Measurements from ENCODE around the gene FAM222B.

The FAM222B gene, protein sequence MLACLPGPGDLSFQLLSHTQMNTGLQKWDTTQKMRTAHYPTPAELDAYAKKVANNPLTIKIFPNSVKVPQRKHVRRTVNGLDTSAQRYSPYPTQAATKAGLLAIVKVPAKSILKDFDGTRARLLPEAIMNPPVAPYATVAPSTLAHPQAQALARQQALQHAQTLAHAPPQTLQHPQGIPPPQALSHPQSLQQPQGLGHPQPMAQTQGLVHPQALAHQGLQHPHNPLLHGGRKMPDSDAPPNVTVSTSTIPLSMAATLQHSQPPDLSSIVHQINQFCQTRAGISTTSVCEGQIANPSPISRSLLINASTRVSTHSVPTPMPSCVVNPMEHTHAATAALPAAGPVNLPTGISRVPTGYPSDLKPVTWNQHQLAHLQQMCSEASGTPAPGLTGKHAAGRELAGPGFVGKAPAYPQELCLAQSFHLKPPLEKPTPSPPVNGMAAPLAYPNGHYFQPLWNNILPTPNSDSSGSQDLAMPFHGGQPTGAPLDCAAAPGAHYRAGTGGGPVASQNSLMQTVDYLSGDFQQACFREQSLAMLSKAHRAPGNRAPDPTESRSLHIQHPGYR

DNA sequence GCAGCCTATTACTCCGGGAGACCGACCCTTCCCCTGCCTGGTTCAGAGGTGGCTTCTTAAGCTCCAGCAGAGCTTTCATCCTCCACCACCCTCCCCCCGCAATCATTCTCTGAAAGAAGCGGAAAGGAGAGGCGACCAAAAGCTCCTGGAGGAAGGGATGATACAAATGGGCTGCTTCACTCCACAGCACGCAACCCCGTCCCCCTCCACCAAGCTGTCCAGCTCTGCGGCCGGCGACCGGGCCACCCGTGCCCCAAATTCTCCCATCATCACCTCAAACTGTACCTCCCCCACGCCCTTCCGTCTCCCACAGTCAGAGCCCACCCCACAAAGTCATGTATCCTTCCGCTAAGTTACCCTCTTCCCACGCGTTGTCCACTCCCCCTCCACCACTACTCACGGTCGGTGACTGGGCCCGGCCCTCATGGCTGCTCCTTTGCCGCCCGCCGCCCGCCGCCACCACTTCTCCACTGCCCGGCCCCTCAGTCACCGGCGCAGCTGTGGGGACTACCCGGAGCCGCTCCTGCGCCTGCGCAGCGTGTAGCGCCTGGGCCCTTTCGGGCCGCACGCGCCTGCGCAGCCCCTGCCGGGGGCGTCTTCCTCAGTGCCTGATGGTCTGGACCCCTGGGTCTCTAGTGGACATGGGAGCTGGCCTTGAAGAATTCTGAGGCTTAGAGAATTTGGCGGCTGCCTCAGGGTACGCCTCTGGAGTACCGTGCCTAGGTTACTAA, at the start of gene FAM222B:
Gene FAM222B, minus strand, starts transcription at position 509 of the 731 bp plus-strand sequence. CDS start 76,123 bp downstream, outside the sequence.
- TF ChIP-seq JUND (IDR thresholded peaks at IDR 0.05; ENCODE audit: low read depth) = no peak
- peak; percentile 88 to 98 for DNase-seq (ENCODE audit: low read depth in 1 of 2, low spot score in 1 of 2)
- in situ Hi-C loops (cut with HindIII; ENCODE audit: low pct_unique_long_range_greater_than_20kb, low sequenced_read_pairs) = no loop called here

DNA sequence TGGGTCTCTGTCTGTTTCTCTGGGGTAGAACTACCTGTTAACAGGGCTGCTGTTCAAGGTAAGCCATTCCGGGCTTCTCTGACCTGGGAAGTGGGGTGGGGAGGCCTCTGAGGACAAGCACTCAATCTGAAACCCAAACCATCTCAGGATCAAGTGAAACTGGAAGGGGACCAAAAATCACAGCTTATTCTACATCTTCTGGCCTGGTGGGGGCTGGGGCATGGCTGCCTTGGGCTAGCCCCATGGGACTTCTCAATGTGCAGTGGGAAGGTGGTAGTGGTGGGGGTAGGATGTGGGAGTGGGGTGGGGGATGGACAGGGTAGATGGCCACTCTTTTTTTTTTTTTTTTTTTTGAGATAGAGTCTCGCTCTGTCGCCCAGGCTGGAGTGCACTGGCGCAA, 49.4 kb upstream of the FAM222B start:
- no peak for TF ChIP-seq JUND (IDR thresholded peaks at IDR 0.05; ENCODE audit: low read depth)
- in situ Hi-C loops (cut with HindIII; ENCODE audit: low pct_unique_long_range_greater_than_20kb, low sequenced_read_pairs) = no loop called here
- no peak for DNase-seq (ENCODE audit: low read depth in 1 of 2, low spot score in 1 of 2)

- DNase-seq (ENCODE audit: low read depth in 1 of 2, low spot score in 1 of 2) = no peak
- TF ChIP-seq JUND (IDR thresholded peaks at IDR 0.05; ENCODE audit: low read depth) = no peak
- in situ Hi-C loops (cut with HindIII; ENCODE audit: low pct_unique_long_range_greater_than_20kb, low sequenced_read_pairs) = no loop called here
These were observed 48.6 kb upstream of the FAM222B start for GRCh38 chr17:28891201-28891600.

DNA sequence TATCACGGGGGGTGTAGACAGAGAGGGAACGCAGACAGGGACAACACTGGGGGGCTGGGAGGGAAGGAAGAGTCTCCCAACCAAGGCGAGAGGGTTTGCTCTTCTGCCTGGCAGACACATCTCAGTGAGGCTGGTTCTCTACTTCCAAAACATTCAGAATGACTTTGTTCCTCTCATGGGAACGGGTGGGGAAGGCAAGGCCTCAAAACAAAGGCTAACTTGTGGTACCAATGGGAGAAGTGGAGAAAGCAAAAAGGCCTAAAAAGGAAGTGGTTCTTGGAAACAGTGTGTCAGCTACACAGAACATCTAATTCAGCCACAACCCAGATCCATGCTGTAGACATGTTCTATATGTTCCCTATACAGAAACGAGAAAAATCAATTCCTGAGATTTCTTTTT, 47.4 kb upstream of the FAM222B start:
- DNase-seq (ENCODE audit: low read depth in 1 of 2, low spot score in 1 of 2) = no peak
- no peak for TF ChIP-seq JUND (IDR thresholded peaks at IDR 0.05; ENCODE audit: low read depth)
- in situ Hi-C loops (cut with HindIII; ENCODE audit: low pct_unique_long_range_greater_than_20kb, low sequenced_read_pairs) = no loop called here

- in situ Hi-C loops (cut with HindIII; ENCODE audit: low pct_unique_long_range_greater_than_20kb, low sequenced_read_pairs) = no loop called here
- DNase-seq (ENCODE audit: low read depth in 1 of 2, low spot score in 1 of 2) = no peak
- no peak for TF ChIP-seq JUND (IDR thresholded peaks at IDR 0.05; ENCODE audit: low read depth)
These were observed 46.2 kb upstream of the FAM222B start for GRCh38 chr17:28888832-28889231.

- DNase-seq (ENCODE audit: low read depth in 1 of 2, low spot score in 1 of 2) = no peak
- TF ChIP-seq JUND (IDR thresholded peaks at IDR 0.05; ENCODE audit: low read depth) = no peak
- in situ Hi-C loops (cut with HindIII; ENCODE audit: low pct_unique_long_range_greater_than_20kb, low sequenced_read_pairs) = no loop called here
These were observed 45.4 kb upstream of the FAM222B start for GRCh38 chr17:28887871-28888471.

DNA sequence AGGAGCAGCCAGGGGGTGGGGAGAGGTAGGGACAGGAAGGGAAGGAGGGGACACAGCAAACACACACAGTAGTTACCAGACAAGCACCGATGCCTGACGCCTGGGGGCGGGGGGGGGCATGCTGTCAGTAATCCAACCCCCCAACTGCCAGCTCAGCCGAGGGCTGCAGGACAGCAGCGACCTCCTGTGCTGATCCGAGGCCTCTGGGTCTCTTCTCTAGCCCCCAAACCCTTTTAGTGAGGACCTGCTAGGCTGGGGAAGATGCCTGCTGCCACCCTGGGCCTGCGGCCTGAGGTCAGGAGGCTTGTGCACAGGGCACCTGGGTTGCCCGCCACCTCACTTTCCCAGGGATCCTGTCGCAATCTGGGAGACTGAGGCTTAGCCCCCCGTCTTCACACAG, 43.4 kb upstream of the FAM222B start:
- no peak for TF ChIP-seq JUND (IDR thresholded peaks at IDR 0.05; ENCODE audit: low read depth)
- DNase-seq (ENCODE audit: low read depth in 1 of 2, low spot score in 1 of 2) = no peak
- in situ Hi-C loops (cut with HindIII; ENCODE audit: low pct_unique_long_range_greater_than_20kb, low sequenced_read_pairs) = no loop called here

DNA sequence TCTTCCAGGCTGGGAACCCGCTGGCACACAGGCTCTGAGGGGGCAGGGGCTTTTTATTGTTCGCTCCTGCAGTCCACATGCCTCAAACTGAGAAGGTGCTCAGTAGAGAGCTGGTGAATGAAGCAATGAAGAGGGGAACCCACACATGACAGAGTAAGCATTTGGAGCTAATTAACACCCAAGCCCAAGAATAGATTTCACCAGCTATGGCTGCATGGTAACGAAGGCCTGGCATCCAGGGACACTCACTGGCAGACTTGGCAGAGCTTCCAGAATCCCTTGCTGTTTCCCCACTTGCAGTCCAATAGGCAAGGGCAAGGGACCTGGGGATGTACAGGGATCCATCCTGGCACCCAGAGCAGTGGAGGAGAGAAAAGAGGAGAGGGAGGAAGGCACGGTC, 42.8 kb upstream of the FAM222B start:
- in situ Hi-C loops (cut with HindIII; ENCODE audit: low pct_unique_long_range_greater_than_20kb, low sequenced_read_pairs) = no loop called here
- TF ChIP-seq JUND (IDR thresholded peaks at IDR 0.05; ENCODE audit: low read depth) = no peak
- DNase-seq (ENCODE audit: low read depth in 1 of 2, low spot score in 1 of 2) = no peak

- no peak for DNase-seq (ENCODE audit: low read depth in 1 of 2, low spot score in 1 of 2)
- no peak for TF ChIP-seq JUND (IDR thresholded peaks at IDR 0.05; ENCODE audit: low read depth)
- in situ Hi-C loops (cut with HindIII; ENCODE audit: low pct_unique_long_range_greater_than_20kb, low sequenced_read_pairs) = no loop called here
These were observed 41.5 kb upstream of the FAM222B start for GRCh38 chr17:28883967-28884702.

GRCh38 chr17:28882154-28882895, 39.7 kb upstream of the FAM222B start:
- TF ChIP-seq JUND (IDR thresholded peaks at IDR 0.05; ENCODE audit: low read depth) = no peak
- in situ Hi-C loops (cut with HindIII; ENCODE audit: low pct_unique_long_range_greater_than_20kb, low sequenced_read_pairs) = no loop called here
- no peak for DNase-seq (ENCODE audit: low read depth in 1 of 2, low spot score in 1 of 2)

- DNase-seq (ENCODE audit: low read depth in 1 of 2, low spot score in 1 of 2) = no peak
- in situ Hi-C loops (cut with HindIII; ENCODE audit: low pct_unique_long_range_greater_than_20kb, low sequenced_read_pairs) = no loop called here
- no peak for TF ChIP-seq JUND (IDR thresholded peaks at IDR 0.05; ENCODE audit: low read depth)
These were observed 39.0 kb upstream of the FAM222B start for GRCh38 chr17:28881533-28882056.

Data from T47D (cell line).